Epithelial cell of esophagus (primary cell): ENCODE data around the gene BEND7.

Experiments
- DNase-seq: peaks from one replicate; pipeline ENCODE4 v3.0.0; 2010; ENCODE audit warnings: low read depth
- H3K4me3 ChIP-seq: 2 replicates; pipeline ENCODE4 v1.5.1; 2011; ENCODE audit warnings: mild to moderate bottlenecking, low read length, control low read depth
- CTCF ChIP-seq: IDR thresholded peaks from 2 replicates; pipeline ENCODE4 v1.5.1; 2011; ENCODE audit warnings: low read depth, mild to moderate bottlenecking, low read length, control low read depth, inconsistent platforms; ENCODE audit not compliant: insufficient read depth; ENCODE audit errors: missing control alignments

BEND7 gene

GRCh38 chr10:13489035-13489599 is 39.7 kb downstream of the BEND7 start:
- DNase-seq = no peak
- TF ChIP-seq CTCF = no peak
- H3K4me3 ChIP-seq = no peak overlapping the region

- DNase-seq = peak; percentile 11
- no peak overlapping the region for H3K4me3 ChIP-seq
- peak; percentile 46 for TF ChIP-seq CTCF
Observed at GRCh38 chr10:13485623-13486022, 43.2 kb downstream of the BEND7 start.

GRCh38 chr10:13483951-13484350 is 44.9 kb downstream of the BEND7 start:
- no peak overlapping the region for H3K4me3 ChIP-seq
- peak; percentile 34 for DNase-seq
- no peak for TF ChIP-seq CTCF

GRCh38 chr10:13483073-13483472 is 45.7 kb downstream of the BEND7 start:
- H3K4me3 ChIP-seq = no peak overlapping the region
- DNase-seq = no peak
- TF ChIP-seq CTCF = no peak

- H3K4me3 ChIP-seq = no peak overlapping the region
- no peak for TF ChIP-seq CTCF
- DNase-seq = no peak
Observed at GRCh38 chr10:13481690-13482089, 47.1 kb downstream of the BEND7 start.

GRCh38 chr10:13475124-13475523 is 53.7 kb downstream of the BEND7 start:
- DNase-seq = peak; percentile 69
- no peak for TF ChIP-seq CTCF
- H3K4me3 ChIP-seq = no peak overlapping the region

- no peak for DNase-seq
- no peak overlapping the region for H3K4me3 ChIP-seq
- no peak for TF ChIP-seq CTCF
Observed at GRCh38 chr10:13473986-13474385, 54.8 kb downstream of the BEND7 start.
